Skeletal muscle tissue (tissue), 4 donors: ENCODE data around the gene MYO5C. TPM values are rescaled to one million over a fixed set of nuclear protein-coding genes. Genes with fewer than 3 reads are reported as not detected.
A peak's percentile ranks its signal among the peaks of the same experiment; 100 is the strongest.

ENCODE experiments used
- H3K27ac ChIP-seq: one replicate; pipeline ENCODE4 v1.7.0; 2013; ENCODE audit warnings: mild to moderate bottlenecking, low read depth, low read length, inconsistent platforms
- H3K27me3 ChIP-seq, 3 donors: one replicate each; pipeline ENCODE4 v1.7.0; 2013; ENCODE audit warnings: low read length in 3 of 3; ENCODE audit not compliant: control insufficient read depth in 3 of 3, insufficient read depth in 3 of 3
- H3K36me3 ChIP-seq, 3 donors: one replicate each; pipeline ENCODE4 v1.7.0; 2013; ENCODE audit warnings: low read length in 3 of 3; ENCODE audit not compliant: control insufficient read depth in 3 of 3, insufficient read depth in 3 of 3
- H3K4me1 ChIP-seq, 3 donors: one replicate each; pipeline ENCODE4 v1.7.0; 2013; ENCODE audit warnings: low read length in 3 of 3, mild to moderate bottlenecking in 3 of 3; ENCODE audit not compliant: control insufficient read depth in 3 of 3, insufficient read depth in 3 of 3
- H3K4me3 ChIP-seq, 3 donors: one replicate each; pipeline ENCODE4 v1.7.0; 2013; ENCODE audit warnings: low read length in 3 of 3
- H3K9ac ChIP-seq, 3 donors: one replicate each; pipeline ENCODE4 v1.7.0; 2013; ENCODE audit warnings: low read length in 3 of 3, mild to moderate bottlenecking in 3 of 3, moderate library complexity in 2 of 3, low read depth in 1 of 3
- H3K9me3 ChIP-seq, 3 donors: one replicate each; pipeline ENCODE4 v1.7.0; 2013; ENCODE audit warnings: low read length in 3 of 3; ENCODE audit not compliant: control insufficient read depth in 3 of 3
- total RNA-seq: library from RNA; depleted of rRNA; stranded (reverse); fragments of >200 nt; gene quantifications from one replicate; pipeline ENCODE4 v1.2.3, GENCODE V29; 2014
- donor health status: Osteomylitis.

The MYO5C gene
- total RNA-seq, 1 donor from 2014 or later, result 3.7 TPM

- Histone ChIP-seq H3K27ac (no peak overlapping the region), H3K4me3 (no peak overlapping the region), H3K9ac (no peak overlapping the region), H3K4me1 (peaks cover 6 to 9% (median 8%) of the 10 kb centered on the region in 3 donors), H3K27me3 (peaks cover 0 to 12% (median 0%) of the 10 kb centered on the region in 3 donors), H3K9me3 (no peaks in the 10 kb centered on the region), H3K36me3 (no peaks in the 10 kb centered on the region)
These were observed 110.9 kb downstream of the MYO5C start for GRCh38 chr15:52184721-52185120.

DNA sequence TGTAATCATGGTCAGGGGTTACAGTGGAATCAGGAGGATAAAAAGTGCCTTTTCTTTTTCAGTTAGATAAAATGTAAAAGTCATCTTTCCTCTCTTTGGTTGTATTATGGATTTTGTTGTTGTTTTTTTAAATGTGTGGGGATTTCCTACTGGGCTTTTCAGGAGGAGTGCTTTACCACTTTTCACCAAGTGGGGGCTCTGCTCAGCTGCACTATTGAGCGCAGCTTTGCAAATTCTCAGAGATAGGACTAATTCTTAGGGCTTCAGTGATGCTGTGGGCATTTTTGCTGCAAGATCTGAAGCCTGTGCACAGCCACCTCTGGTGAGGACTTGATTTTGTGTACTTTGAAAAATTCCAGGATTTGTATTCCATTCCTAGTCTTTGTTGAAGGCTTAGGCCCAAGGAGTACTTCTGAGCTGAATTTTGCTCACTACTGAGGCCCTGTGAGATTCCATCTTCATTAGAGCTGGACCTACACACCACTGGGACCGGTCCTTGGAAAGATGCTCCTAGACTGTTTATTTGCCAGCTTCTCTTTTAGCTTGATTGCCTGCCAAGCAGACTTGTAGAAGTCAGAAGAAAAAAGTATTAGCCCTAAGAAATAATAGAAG is 111.9 kb downstream of the MYO5C start:
- H3K9ac ChIP-seq, result no peak overlapping the region
- H3K27me3 ChIP-seq, result peaks cover 0 to 19% (median 2%) of the 10 kb centered on the region in 3 donors
- H3K4me1 ChIP-seq, result peaks cover 13 to 15% (median 13%) of the 10 kb centered on the region in 3 donors
- H3K9me3 ChIP-seq, result no peaks in the 10 kb centered on the region
- H3K36me3 ChIP-seq, result no peaks in the 10 kb centered on the region
- H3K27ac ChIP-seq, result no peak overlapping the region
- H3K4me3 ChIP-seq, result no peak overlapping the region

GRCh38 chr15:52181938-52182780 is 113.4 kb downstream of the MYO5C start:
- Histone ChIP-seq H3K4me1 (peaks cover 12 to 17% (median 15%) of the 10 kb centered on the region in 3 donors), H3K27ac (no peak overlapping the region), H3K9me3 (no peaks in the 10 kb centered on the region), H3K27me3 (peaks cover 0 to 19% (median 4%) of the 10 kb centered on the region in 3 donors), H3K36me3 (no peaks in the 10 kb centered on the region), H3K4me3 (no peak overlapping the region), H3K9ac (no peak overlapping the region)

- H3K4me3 ChIP-seq, result no peak overlapping the region
- peaks cover 9 to 17% (median 15%) of the 10 kb centered on the region in 3 donors for H3K4me1 ChIP-seq
- no peak overlapping the region for H3K27ac ChIP-seq
- no peak overlapping the region for H3K9ac ChIP-seq
- H3K9me3 ChIP-seq, result no peaks in the 10 kb centered on the region
- H3K36me3 ChIP-seq, result no peaks in the 10 kb centered on the region
- peaks cover 0 to 19% (median 4%) of the 10 kb centered on the region in 3 donors for H3K27me3 ChIP-seq
These were observed 114.7 kb downstream of the MYO5C start for GRCh38 chr15:52180851-52181450.

DNA sequence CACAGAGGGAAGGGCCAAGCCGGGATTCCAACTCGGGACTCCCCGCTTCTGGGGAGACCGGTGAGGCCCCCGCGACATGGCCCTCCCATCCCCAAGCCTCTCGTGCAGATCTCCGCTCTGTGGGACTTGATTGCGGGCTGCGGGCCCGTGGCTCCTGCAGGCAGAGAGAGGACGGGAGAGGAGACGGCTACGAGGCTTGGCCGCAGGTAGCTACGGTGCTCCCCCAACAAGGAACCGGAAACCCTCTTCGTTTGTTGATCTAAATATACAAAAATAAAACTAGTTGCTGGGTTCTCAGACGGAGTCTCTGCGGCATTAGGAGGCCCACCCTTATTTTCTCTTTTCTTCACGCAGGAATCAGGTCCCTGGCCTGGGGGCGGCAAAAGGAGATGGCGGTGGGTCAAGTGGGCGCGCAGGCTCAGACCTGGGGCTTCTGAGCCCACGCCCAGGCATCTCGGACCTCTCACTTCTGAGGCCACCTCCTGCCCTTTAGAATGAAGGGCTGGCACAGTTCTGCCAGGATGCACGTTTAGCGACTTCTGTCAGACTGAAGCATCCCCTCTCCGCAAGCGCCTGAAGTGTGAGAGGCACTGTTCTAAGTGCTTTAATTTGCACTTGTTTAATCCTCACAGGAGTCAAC is 115.3 kb downstream of the MYO5C start:
- Histone ChIP-seq H3K27ac (no peak overlapping the region), H3K9me3 (no peaks in the 10 kb centered on the region), H3K9ac (peak overlapping the region; percentile 51 to 75 (median 56)), H3K27me3 (peaks cover 0 to 19% (median 4%) of the 10 kb centered on the region in 3 donors), H3K4me3 (peak overlapping the region; percentile 73 to 81 (median 78)), H3K36me3 (no peaks in the 10 kb centered on the region), H3K4me1 (peaks cover 9 to 17% (median 15%) of the 10 kb centered on the region in 3 donors)

DNA sequence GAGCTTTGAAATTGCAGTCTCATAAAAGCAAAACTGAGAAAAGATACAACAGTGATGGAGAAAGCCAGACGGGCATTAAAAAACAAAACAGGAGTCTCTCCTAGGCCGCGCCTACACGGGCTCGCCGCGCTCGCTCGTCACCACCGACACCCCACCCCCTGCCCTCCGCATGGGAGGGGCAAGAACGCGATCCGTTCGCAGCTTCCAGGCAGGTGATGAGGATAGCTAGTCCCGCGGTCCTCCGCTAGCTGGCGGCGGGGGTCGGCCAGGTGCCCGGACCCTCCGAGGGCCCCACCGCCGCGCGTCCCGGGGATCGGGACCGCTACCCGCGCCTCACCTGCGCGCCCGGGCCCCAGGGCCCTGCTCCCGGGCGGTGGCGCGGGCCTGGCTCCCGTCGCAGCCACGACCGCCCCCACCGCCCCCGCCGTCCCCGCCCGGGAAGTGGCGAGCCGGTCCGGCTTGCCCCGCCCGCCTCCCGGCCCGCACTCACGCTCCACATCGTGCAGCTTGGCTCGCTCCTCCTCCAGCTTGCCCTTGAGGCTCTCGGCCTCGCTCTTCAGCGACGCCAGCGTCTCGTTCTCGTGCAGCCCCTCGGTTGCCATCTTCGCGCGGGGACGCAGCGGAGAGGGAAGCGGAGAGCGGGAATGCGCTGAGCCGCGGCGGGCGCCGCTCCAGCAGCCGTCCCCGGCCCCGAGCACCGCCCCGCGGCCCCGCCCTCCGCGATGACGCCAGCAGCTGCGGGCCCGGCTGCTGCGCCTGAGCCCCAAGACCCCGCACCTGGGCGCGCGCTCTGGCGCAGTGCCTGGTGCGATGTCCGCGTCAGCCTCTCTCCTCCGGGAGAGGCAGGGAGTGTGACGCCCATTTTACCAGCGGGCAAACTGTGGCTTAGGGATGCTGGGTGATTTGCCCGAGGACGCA is 116.1 kb downstream of the MYO5C start:
- H3K9me3 ChIP-seq, result no peaks in the 10 kb centered on the region
- H3K36me3 ChIP-seq, result no peaks in the 10 kb centered on the region
- H3K9ac ChIP-seq, result peak overlapping the region; percentile 59 to 75 (median 68)
- peaks cover 9 to 17% (median 15%) of the 10 kb centered on the region in 3 donors for H3K4me1 ChIP-seq
- H3K27me3 ChIP-seq, result peaks cover 0 to 19% (median 4%) of the 10 kb centered on the region in 3 donors
- H3K4me3 ChIP-seq, result peak overlapping the region; percentile 78 to 83 (median 81)
- peak overlapping the region; percentile 19 for H3K27ac ChIP-seq

DNA sequence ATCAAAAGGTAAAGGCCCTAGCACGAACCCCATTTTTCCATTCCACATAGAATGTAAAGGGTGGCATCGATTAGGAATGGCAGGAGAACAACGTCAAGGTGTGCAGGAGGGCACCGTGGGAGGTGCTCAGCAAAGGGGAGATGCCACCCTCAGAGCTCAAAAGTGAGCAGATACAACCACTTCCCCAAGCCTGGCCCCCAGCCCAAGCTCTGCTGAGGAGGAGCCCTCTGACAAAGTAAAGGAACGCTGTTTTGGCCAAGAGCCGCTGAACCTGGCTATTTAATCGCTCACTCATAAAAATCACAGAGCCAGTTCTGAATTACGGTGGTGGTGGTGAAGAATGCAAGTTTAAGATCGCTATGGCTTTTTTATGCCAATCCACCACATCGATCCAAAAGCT is 116.8 kb downstream of the MYO5C start:
- Histone ChIP-seq H3K36me3 (no peaks in the 10 kb centered on the region), H3K27ac (no peak overlapping the region), H3K4me3 (peak overlapping the region; percentile 78 to 83 (median 81)), H3K27me3 (peaks cover 0 to 19% (median 4%) of the 10 kb centered on the region in 3 donors), H3K9me3 (no peaks in the 10 kb centered on the region), H3K9ac (peak overlapping the region; percentile 59 to 68 (median 65)), H3K4me1 (peaks cover 9 to 17% (median 15%) of the 10 kb centered on the region in 3 donors)

GRCh38 chr15:52172869-52173268 is 122.7 kb downstream of the MYO5C start:
- Histone ChIP-seq H3K36me3 (no peaks in the 10 kb centered on the region), H3K4me1 (no peaks in the 10 kb centered on the region), H3K4me3 (no peak overlapping the region), H3K9me3 (no peaks in the 10 kb centered on the region), H3K9ac (no peak overlapping the region), H3K27me3 (no peaks in the 10 kb centered on the region), H3K27ac (no peak overlapping the region)

DNA sequence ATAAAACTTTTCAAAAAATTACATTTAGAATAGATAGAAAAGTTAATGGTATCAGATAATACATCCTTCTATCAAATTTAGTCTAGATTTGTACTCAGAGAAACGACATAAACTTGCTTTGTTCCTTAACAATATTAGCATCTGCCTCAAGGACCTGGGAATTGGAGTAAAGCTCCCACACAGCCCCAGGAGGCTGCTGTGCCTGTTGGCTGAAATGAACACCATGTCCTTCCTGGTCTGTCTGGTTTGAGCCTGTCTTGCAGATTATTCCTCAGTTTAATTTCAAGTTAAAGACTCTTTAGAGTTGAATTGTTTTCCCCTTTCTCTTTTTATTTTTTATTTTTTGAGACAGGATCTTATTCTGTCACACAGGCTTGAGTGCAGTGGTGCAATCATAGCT is 123.8 kb downstream of the MYO5C start:
- Histone ChIP-seq H3K9me3 (no peaks in the 10 kb centered on the region), H3K36me3 (no peaks in the 10 kb centered on the region), H3K4me1 (no peaks in the 10 kb centered on the region), H3K27ac (no peak overlapping the region), H3K27me3 (no peaks in the 10 kb centered on the region), H3K4me3 (no peak overlapping the region), H3K9ac (peak overlapping the region in 1 of 3 donors; percentile 43)
